Measurements from ENCODE around the gene CORO2A.

Gene CORO2A

GRCh38 chr9:98168941-98169488 lies 23.4 kb downstream of the CORO2A start:
- DNase-seq: no peak

- no peak for DNase-seq
Measured at GRCh38 chr9:98168153-98168780, 24.2 kb downstream of the CORO2A start.

- no peak for DNase-seq
Measured at GRCh38 chr9:98164912-98165311, 27.5 kb downstream of the CORO2A start.

GRCh38 chr9:98162613-98163012 lies 29.8 kb downstream of the CORO2A start:
- no peak for DNase-seq

GRCh38 chr9:98161851-98162250 lies 30.6 kb downstream of the CORO2A start:
- DNase-seq: no peak

GRCh38 chr9:98159790-98160189 lies 32.6 kb downstream of the CORO2A start:
- DNase-seq: no peak

- no peak for DNase-seq
Measured at GRCh38 chr9:98159301-98159700, 33.1 kb downstream of the CORO2A start.

GRCh38 chr9:98158071-98158831 lies 34.2 kb downstream of the CORO2A start:
- DNase-seq: peak; percentile 13

GRCh38 chr9:98157372-98157771 lies 35.1 kb downstream of the CORO2A start:
- DNase-seq: no peak

GRCh38 chr9:98154678-98155077 lies 37.8 kb downstream of the CORO2A start:
- no peak for DNase-seq

GRCh38 chr9:98152526-98152925 lies 39.9 kb downstream of the CORO2A start:
- peak; percentile 24 for DNase-seq

- peak; percentile 32 for DNase-seq
Measured at GRCh38 chr9:98150721-98151120, 41.7 kb downstream of the CORO2A start.

- peak; percentile 56 for DNase-seq
Measured at GRCh38 chr9:98150164-98150563, 42.3 kb downstream of the CORO2A start.

- DNase-seq: no peak
Measured at GRCh38 chr9:98149422-98149821, 43.0 kb downstream of the CORO2A start.

GRCh38 chr9:98148486-98148885 lies 44.0 kb downstream of the CORO2A start:
- DNase-seq: no peak

GRCh38 chr9:98147582-98147981 lies 44.9 kb downstream of the CORO2A start:
- DNase-seq: no peak

- peak; percentile 63 for DNase-seq
Measured at GRCh38 chr9:98146101-98146991, 46.1 kb downstream of the CORO2A start.

- no peak for DNase-seq
Measured at GRCh38 chr9:98144631-98145030, 47.8 kb downstream of the CORO2A start.

- no peak for DNase-seq
Measured at GRCh38 chr9:98144076-98144475, 48.4 kb downstream of the CORO2A start.

- no peak for DNase-seq
Measured at GRCh38 chr9:98142925-98143481, 49.4 kb downstream of the CORO2A start.

GRCh38 chr9:98142182-98142907 lies 50.1 kb downstream of the CORO2A start:
- no peak for DNase-seq

- DNase-seq: no peak
Measured at GRCh38 chr9:98140503-98140902, 51.9 kb downstream of the CORO2A start.
